ENCODE measurements around the gene C4BPA.

C4BPA gene

GRCh38 chr1:207077470-207078377 is 26.3 kb upstream of the C4BPA start:
- peak; percentile 74 for DNase-seq (ENCODE audit: low spot score)

GRCh38 chr1:207078578-207079132 is 25.4 kb upstream of the C4BPA start:
- no peak for DNase-seq (ENCODE audit: low spot score)

DNA sequence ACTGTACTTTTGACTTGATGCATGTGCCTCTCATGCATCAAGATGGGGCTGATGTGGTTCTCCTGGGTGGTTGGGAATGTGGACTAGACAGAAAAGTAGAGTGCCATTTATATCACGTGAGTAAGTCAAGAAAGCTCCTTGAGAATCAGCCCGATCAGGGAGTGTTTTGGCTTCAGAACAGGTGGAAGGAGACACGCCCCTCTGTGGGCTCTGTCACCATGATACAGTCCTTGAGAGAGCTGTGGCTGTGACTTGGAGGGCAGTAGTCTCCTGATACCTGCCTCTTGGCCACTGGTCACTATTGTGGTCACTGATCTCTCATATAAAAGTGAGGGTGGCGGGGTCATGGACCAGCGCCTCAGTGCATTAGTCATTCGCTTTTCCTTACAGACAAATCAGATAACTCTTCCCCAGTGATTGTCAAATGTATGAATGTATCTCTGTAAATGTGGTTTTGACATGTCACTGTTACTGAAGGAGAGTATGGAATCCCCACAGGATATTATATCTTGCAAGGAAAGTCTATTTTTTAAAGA is 24.3 kb upstream of the C4BPA start:
- DNase-seq (ENCODE audit: low spot score) = no peak

DNA sequence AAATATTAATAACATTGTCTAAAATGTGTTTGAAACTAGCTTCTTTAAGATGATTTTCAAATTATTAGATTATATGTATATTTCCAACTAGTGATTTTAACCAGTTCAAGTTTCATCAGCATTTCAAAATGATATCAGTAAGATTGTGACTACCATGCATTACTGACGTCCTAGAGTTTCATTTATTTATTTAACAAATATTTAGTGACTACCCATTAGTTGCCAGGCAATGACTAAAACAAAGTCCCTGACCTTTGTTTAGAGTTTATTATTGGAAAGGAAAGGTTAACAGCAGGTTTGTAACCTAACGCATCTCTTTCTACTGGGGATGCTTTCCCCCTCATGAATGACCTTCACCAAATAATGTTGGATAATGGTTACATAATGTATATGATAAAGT is 22.9 kb upstream of the C4BPA start:
- DNase-seq (ENCODE audit: low spot score) = no peak

DNA sequence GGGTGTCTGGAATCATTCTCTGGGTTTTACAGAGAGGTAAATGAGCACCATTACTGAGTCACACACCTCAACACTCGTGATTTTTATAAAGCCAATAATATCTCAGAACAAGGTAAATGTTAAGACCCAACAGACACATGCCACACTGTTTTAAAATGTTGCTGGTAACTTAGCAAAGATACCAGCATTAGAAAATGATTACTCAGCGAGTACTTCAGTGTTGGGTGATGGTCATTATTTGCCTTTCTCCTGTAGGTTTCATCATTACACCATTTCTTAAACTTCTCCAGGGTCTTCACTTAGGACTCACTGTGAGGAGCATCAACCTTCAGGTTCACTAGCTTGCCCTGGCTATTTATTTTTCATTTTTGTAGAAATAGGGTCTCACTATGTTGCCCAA is 22.2 kb upstream of the C4BPA start:
- DNase-seq (ENCODE audit: low spot score) = no peak

DNA sequence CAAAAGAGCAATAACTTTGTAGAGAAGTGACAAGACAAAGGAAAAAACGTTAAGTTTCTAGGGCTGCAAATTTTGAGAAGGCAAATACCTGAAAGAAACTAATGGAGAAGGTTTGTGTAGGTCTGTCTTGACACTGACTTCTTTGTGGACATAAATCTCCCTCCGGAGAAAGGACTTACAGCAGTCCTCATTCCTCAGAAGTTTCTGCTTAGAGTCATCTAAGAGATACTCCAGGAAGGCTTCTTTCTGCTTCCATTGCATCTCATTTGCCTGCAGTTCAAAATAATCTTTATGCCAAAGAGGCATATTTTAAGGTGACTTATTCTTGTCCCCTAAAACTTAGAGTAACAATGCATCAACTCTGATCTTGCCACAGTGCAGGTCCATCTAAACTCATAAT is 19.8 kb upstream of the C4BPA start:
- DNase-seq (ENCODE audit: low spot score) = no peak

GRCh38 chr1:207084701-207085180 is 19.3 kb upstream of the C4BPA start:
- peak; percentile 59 for DNase-seq (ENCODE audit: low spot score)

GRCh38 chr1:207085887-207086286 is 18.1 kb upstream of the C4BPA start:
- DNase-seq (ENCODE audit: low spot score) = no peak

DNA sequence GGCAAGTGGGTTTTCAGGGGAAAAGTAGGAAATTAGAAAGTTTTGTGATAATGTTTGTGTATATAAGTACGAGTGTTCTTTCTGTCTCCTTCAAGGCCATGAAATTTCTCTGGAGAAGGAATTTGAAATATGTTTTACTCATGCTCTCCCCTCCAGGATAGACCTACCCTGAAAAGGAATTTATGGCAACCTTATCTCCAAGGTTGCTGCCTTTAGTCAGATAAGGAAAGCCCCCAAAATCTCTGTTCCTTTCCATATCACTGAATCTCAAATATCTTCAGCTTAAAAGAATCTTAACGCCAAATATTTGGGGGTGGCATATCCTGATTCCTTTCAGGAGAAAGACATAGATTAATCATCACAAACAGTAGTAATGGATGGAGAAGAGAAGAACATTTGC is 15.9 kb upstream of the C4BPA start:
- no peak for DNase-seq (ENCODE audit: low spot score)

GRCh38 chr1:207088701-207089626 is 15.1 kb upstream of the C4BPA start, which contains the start of gene C4BPB:
C4BPB (plus strand) TSS chr1:207088860; CDS start chr1:207089532, 672 bp downstream.
- DNase-seq (ENCODE audit: low spot score) = no peak

DNA sequence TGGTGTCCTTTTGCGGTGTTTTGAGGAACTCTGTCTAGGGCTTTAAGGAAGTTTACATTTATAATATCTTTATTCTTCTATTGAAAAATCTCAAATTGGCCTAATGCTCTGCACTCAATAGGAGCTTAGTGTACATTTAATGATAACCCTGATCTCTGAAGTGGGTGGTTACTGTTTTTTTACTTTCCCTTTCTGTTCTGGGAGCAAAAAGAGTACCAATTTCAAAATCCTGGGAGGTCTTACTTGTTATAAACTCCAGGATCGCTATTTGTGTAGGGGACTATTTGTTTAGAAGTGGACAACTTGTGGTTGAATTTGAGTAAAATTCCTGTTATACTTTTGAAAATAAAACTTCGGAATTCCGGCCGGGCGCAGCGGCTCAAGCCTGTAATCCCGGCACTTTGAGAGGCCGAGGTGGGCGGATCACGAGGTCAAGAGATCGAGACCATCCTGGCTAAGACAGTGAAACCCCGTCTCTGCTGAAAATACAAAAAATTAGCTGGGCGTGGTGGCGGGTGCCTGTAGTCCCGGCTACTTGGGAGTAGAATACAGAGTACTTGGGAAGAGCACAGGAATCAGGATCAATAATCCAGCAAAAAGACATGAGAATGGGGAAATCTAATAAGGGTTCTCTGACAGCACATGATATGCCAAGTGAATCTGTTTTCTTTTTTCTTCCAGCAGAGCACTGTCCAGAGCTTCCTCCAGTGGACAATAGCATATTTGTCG is 14.2 kb upstream of the C4BPA start:
- DNase-seq (ENCODE audit: low spot score) = no peak

DNA sequence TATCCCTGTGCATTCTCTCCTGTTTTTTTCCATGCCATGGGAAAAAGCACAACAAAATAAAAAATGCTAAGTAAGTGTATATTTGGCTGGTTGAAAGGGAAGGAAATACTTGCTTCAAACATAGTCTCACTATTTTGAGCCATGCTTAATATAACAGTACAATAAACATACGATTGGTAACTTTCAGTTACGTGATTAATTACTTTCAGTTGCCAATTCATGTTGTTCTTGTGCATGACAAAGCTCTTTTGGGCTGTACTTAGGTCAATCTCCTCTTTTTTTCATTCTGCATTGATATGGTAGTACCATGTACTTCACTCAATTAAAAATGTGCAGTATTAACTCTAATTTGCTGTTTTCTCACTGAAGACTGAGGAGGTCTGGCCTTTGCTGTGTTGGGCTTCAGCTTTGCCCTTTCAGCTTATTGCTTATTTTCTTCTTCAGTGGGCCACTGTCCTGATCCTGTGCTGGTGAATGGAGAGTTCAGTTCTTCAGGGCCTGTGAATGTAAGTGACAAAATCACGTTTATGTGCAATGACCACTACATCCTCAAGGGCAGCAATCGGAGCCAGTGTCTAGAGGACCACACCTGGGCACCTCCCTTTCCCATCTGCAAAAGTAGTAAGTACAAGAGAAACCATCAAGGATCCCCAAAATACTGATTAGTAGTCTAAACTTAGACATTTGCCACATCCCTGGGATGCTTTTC is 12.7 kb upstream of the C4BPA start:
- no peak for DNase-seq (ENCODE audit: low spot score)

- DNase-seq (ENCODE audit: low spot score) = no peak
These were observed 10.1 kb upstream of the C4BPA start for GRCh38 chr1:207093944-207094343.

GRCh38 chr1:207097871-207098324 is 6.1 kb upstream of the C4BPA start:
- DNase-seq (ENCODE audit: low spot score) = no peak

- DNase-seq (ENCODE audit: low spot score) = no peak
These were observed 2.3 kb upstream of the C4BPA start for GRCh38 chr1:207101720-207102119.

DNA sequence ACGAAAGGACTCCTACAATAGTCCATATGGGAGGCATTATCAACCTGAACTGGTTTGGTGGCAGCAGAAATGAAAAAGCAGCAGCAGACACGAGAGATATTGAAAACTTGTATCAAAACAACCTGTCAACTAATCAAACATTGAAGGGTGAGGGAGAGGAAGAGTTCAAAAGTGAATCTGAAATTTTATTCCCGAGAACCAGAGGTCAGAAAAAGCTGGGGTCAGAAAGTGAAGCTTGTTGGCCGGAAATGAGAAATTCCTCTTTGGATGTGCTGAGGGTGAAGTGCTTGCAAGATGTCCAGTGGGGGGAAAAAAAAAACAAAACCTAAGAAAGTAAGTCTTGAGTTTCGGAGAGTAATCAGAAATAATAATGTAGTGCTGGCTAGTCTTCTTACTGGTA is 1.9 kb upstream of the C4BPA start:
- no peak for DNase-seq (ENCODE audit: low spot score)

DNA sequence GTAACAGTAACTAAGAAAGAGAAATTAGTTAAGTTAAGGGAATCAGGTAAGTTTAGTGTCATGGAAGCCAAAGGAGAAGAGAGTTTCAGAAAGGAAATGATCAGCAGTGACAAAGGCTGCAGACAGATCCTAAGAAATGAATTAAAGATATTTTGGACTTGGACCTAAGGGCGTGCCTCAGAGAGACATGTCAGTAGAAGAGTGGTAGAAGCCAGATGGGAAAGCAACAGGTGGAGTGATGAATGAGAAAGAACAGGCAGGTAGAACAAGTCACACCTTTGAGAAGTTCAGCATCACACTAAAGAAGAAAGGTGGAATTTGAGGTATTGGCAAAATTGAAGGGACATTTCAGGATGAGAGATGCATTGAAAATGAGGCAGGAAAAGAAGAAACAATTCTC is 1.4 kb upstream of the C4BPA start:
- DNase-seq (ENCODE audit: low spot score) = no peak

DNA sequence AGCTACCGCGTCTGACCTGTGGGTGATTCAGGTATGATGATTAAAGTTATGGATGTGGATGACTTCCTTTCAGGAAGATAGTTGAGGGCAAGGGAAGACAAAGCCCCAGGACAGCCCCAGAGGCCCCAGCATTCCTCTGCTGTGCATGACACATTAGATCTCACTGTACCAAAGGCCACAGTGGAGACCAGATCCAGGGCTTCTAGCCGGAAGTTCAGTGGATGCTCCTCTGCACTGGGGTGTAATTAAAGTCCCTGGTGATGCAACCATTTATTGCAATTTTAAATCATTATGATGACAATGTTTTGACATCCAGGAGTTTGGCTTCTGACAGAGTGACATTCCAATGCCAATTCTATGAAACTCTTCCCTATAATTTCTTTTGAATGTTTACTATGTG is 5.0 kb downstream of the C4BPA start:
- DNase-seq (ENCODE audit: low spot score) = no peak

GRCh38 chr1:207112616-207113296 is 8.7 kb downstream of the C4BPA start:
- DNase-seq (ENCODE audit: low spot score) = no peak

- peak; percentile 15 for DNase-seq (ENCODE audit: low spot score)
These were observed 11.2 kb downstream of the C4BPA start for GRCh38 chr1:207115269-207115668.

All from GM03348 (cell line).